Type B pancreatic cell (in vitro differentiated cells): ENCODE measurements around the gene TAGLN3. TPM values are rescaled to one million over a fixed set of nuclear protein-coding genes. Genes with fewer than 3 reads are reported as not detected.
A peak's percentile ranks its signal among the peaks of the same experiment; 100 is the strongest.

ENCODE experiments used
- DNase-seq: peaks from one replicate; pipeline ENCODE4 v3.0.0; 2021; ENCODE audit warnings: mixed read lengths; ENCODE audit not compliant: unreplicated experiment; ENCODE audit errors: extremely low spot score
- H3K27ac Mint-ChIP-seq: 2 replicates; pipeline ENCODE4 v1.8.0; 2021; ENCODE audit warnings: mild to moderate bottlenecking, mixed read lengths
- H3K27me3 Mint-ChIP-seq: 2 replicates; pipeline ENCODE4 v1.8.0; 2021; ENCODE audit warnings: mixed read lengths
- H3K36me3 Mint-ChIP-seq: 2 replicates; pipeline ENCODE4 v1.8.0; 2021; ENCODE audit warnings: mixed read lengths
- H3K4me1 Mint-ChIP-seq: one replicate; pipeline ENCODE4 v1.8.0; 2021; ENCODE audit warnings: mixed read lengths; ENCODE audit not compliant: unreplicated experiment
- H3K4me3 Mint-ChIP-seq: 2 replicates; pipeline ENCODE4 v1.8.0; 2021; ENCODE audit warnings: mild to moderate bottlenecking, mixed read lengths
- H3K9me3 Mint-ChIP-seq: 2 replicates; pipeline ENCODE4 v1.8.0; 2021; ENCODE audit warnings: mixed read lengths
- CTCF ChIP-seq: fragments of 200-600 bp; sonication (generic); conservative IDR thresholded peaks from 2 replicates; pipeline ENCODE4 v1.5.0; 2021; ENCODE audit warnings: antibody characterized with exemption, mild to moderate bottlenecking
- total RNA-seq: library from RNA; stranded (reverse); gene quantifications from 2 replicates; pipeline ENCODE4 v1.2.1, GENCODE V29; 2021; ENCODE audit warnings: low replicate concordance

Gene TAGLN3
- total RNA-seq, 1 donor from 2014 or later, result 14.8 TPM

- DNase-seq, result no peak
- no peaks in the 10 kb centered on the region for H3K36me3 Mint-ChIP-seq
- H3K27ac Mint-ChIP-seq, result no peak overlapping the region
- H3K4me1 Mint-ChIP-seq, result peaks cover 4% of the 10 kb centered on the region
- no peak overlapping the region for H3K4me3 Mint-ChIP-seq
- no peaks in the 10 kb centered on the region for H3K27me3 Mint-ChIP-seq
- TF ChIP-seq CTCF, result no peak
- no peaks in the 10 kb centered on the region for H3K9me3 Mint-ChIP-seq
These were observed 44.1 kb downstream of the TAGLN3 start for GRCh38 chr3:112042842-112043280.

- peak; percentile 97 for TF ChIP-seq CTCF
- Mint-ChIP-seq H3K36me3 (no peaks in the 10 kb centered on the region), H3K4me3 (no peak overlapping the region), H3K27me3 (no peaks in the 10 kb centered on the region), H3K4me1 (peaks cover 4% of the 10 kb centered on the region), H3K9me3 (no peaks in the 10 kb centered on the region), H3K27ac (no peak overlapping the region)
- no peak for DNase-seq
These were observed 45.0 kb downstream of the TAGLN3 start for GRCh38 chr3:112043621-112044201.

GRCh38 chr3:112046599-112046998 lies 47.9 kb downstream of the TAGLN3 start:
- Mint-ChIP-seq H3K27me3 (no peaks in the 10 kb centered on the region), H3K4me1 (no peaks in the 10 kb centered on the region), H3K27ac (no peak overlapping the region), H3K9me3 (no peaks in the 10 kb centered on the region), H3K4me3 (no peak overlapping the region), H3K36me3 (no peaks in the 10 kb centered on the region)
- TF ChIP-seq CTCF, result no peak
- no peak for DNase-seq

DNA sequence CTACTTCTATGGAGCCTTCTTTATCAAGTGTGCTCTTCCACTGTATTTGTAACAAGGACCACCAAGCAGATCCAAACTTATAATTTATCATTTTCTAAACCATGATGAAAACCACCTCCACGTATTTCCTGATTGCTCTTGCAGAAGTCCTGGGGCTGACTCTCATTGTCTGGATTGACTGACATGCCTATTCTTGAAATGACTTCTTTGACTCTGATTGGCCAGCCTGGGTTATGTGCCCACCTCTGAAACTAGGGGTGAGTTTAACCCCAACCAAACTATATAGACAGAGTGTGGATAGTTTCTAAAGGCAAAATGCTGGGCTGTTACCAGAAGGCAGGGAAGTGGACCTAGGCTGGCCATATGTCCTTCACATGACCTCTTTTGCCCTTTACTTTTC lies 48.5 kb downstream of the TAGLN3 start:
- no peaks in the 10 kb centered on the region for H3K27me3 Mint-ChIP-seq
- no peak for DNase-seq
- TF ChIP-seq CTCF, result no peak
- no peaks in the 10 kb centered on the region for H3K36me3 Mint-ChIP-seq
- no peaks in the 10 kb centered on the region for H3K4me1 Mint-ChIP-seq
- no peak overlapping the region for H3K27ac Mint-ChIP-seq
- H3K4me3 Mint-ChIP-seq, result no peak overlapping the region
- H3K9me3 Mint-ChIP-seq, result no peaks in the 10 kb centered on the region

DNA sequence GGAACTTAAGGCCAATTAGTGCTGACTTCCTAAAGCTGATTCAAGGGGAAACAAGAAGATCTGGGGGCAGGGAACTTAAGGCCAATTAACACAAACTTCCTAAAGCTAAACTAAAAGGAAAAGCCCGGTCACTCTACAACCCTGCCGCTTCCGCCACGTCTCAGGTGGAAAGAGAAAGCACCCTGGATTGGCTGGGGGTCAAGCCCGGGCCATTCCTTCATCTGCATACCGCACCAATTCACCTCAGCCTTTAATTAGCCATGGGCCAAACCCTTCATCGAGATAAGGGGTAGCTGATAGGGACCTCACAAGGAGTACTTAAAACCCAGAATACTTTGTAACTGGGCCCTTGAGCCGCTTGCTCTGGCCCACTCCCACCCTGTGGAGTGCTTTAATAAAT lies 50.2 kb downstream of the TAGLN3 start:
- no peak for TF ChIP-seq CTCF
- no peaks in the 10 kb centered on the region for H3K9me3 Mint-ChIP-seq
- DNase-seq, result no peak
- no peaks in the 10 kb centered on the region for H3K4me1 Mint-ChIP-seq
- H3K27me3 Mint-ChIP-seq, result no peaks in the 10 kb centered on the region
- no peak overlapping the region for H3K4me3 Mint-ChIP-seq
- no peaks in the 10 kb centered on the region for H3K36me3 Mint-ChIP-seq
- H3K27ac Mint-ChIP-seq, result no peak overlapping the region

GRCh38 chr3:112053229-112053628 lies 54.5 kb downstream of the TAGLN3 start:
- H3K27ac Mint-ChIP-seq, result no peak overlapping the region
- TF ChIP-seq CTCF, result no peak
- no peaks in the 10 kb centered on the region for H3K4me1 Mint-ChIP-seq
- peaks cover 3% of the 10 kb centered on the region for H3K27me3 Mint-ChIP-seq
- DNase-seq, result no peak
- no peaks in the 10 kb centered on the region for H3K36me3 Mint-ChIP-seq
- no peak overlapping the region for H3K4me3 Mint-ChIP-seq
- H3K9me3 Mint-ChIP-seq, result no peaks in the 10 kb centered on the region
